CD4-positive, alpha-beta T cell (primary cell): ENCODE data around the gene FBXL13. TPM values are rescaled to one million over a fixed set of nuclear protein-coding genes. Genes with fewer than 3 reads are reported as not detected.

ENCODE experiments used
- ATAC-seq: fragments of 200-7000 bp; cut with Tn5 transposase; one replicate; pipeline ENCODE4 v1.10.0; 2022; ENCODE audit warnings: mild to moderate bottlenecking; ENCODE audit not compliant: poor library complexity
- CTCF ChIA-PET: fragments of 350-600 bp; sonication (Branson Sonifier 250); formaldehyde crosslinking; loops from one replicate; lab custom pipeline; 2021; ENCODE audit warnings: antibody characterized with exemption, inconsistent platforms; lab: Charles Lee
- POLR2A ChIA-PET: fragments of 350-600 bp; sonication (Branson Sonifier 250); formaldehyde crosslinking; loops from one replicate; lab custom pipeline; 2021; ENCODE audit warnings: antibody characterized with exemption, inconsistent platforms; lab: Charles Lee
- DNase-seq, 14 experiments: peaks; one replicate each; pipeline ENCODE4 v3.0.0-alpha.2; 2013 to 2020; ENCODE audit warnings: mixed read lengths in 2 of 14
- H3K27ac ChIP-seq, 2 donors: one replicate each; pipeline versions ENCODE4 v1.5.1 to v1.7.0; 2013; ENCODE audit warnings: low read length in 2 of 2, low read depth in 1 of 2, mild to moderate bottlenecking in 1 of 2
- H3K27me3 ChIP-seq, 2 experiments: 1 replicate in 1 of 2; 2 replicates in 1 of 2; pipeline versions ENCODE4 v1.6.1 to v1.7.0; 2013; ENCODE audit warnings: low read length in 2 of 2, control low read depth in 1 of 2, mild to moderate bottlenecking in 1 of 2, moderate library complexity in 1 of 2; ENCODE audit not compliant: insufficient read depth in 2 of 2, control insufficient read depth in 1 of 2
- H3K36me3 ChIP-seq: one replicate; pipeline ENCODE4 v1.6.1; 2013; ENCODE audit warnings: low read length, control low read depth; ENCODE audit not compliant: insufficient read depth
- H3K4me1 ChIP-seq: one replicate; pipeline ENCODE4 v1.6.1; 2013; ENCODE audit warnings: low read length, control low read depth; ENCODE audit not compliant: insufficient read depth
- H3K4me3 ChIP-seq: one replicate; pipeline ENCODE4 v1.5.1; 2013; ENCODE audit warnings: mild to moderate bottlenecking, low read length, moderate library complexity
- H3K9me3 ChIP-seq, 2 experiments: 1 replicate in 1 of 2; 2 replicates in 1 of 2; pipeline versions ENCODE4 v1.6.1 to v1.7.0; 2013; ENCODE audit warnings: low read length in 2 of 2, mild to moderate bottlenecking in 2 of 2, control low read depth in 1 of 2, moderate library complexity in 1 of 2; ENCODE audit not compliant: control insufficient read depth in 1 of 2, insufficient read depth in 1 of 2
- H3K27ac Mint-ChIP-seq: one replicate; pipeline ENCODE4 v1.8.0; 2020; ENCODE audit warnings: mixed read lengths
- H3K27me3 Mint-ChIP-seq: one replicate; pipeline ENCODE4 v1.8.0; 2021; ENCODE audit warnings: mixed read lengths
- H3K36me3 Mint-ChIP-seq: one replicate; pipeline ENCODE4 v1.8.0; 2021; ENCODE audit warnings: low read depth, mixed read lengths
- H3K4me1 Mint-ChIP-seq: one replicate; pipeline ENCODE4 v1.8.0; 2021; ENCODE audit warnings: low read depth, mixed read lengths
- H3K4me3 Mint-ChIP-seq: one replicate; pipeline ENCODE4 v1.8.0; 2020; ENCODE audit warnings: mild to moderate bottlenecking, mixed read lengths
- H3K9me3 Mint-ChIP-seq: one replicate; pipeline ENCODE4 v1.8.0; 2020; ENCODE audit warnings: mixed read lengths
- intact Hi-C, 2 experiments: fragments of 100-400 bp; cut with DNase I in 1 of 2; cut with micrococcal nuclease in 1 of 2; formaldehyde crosslinking; loops; one replicate each; pipeline versions ENCODE4 v1.15.1 to v1.9.0; 2023 to 2025; cut with DNase I, micrococcal nuclease
- total RNA-seq, 174 experiments: library from RNA in 2 of 174; stranded (reverse) in 2 of 174; gene quantifications; one replicate each; pipeline ENCODE4 v1.2.3 and lab custom pipeline; 2021 to 2026
- TF ChIP-seq, protein P1 (sequence below): fragments of 200-600 bp; IDR thresholded peaks from one replicate; pipeline ENCODE4 v1.8.0; 2022; ENCODE audit warnings: antibody characterized with exemption, mild to moderate bottlenecking

FBXL13 gene
- total RNA-seq, 2 experiments from 2014 or later, result 0.89 to 1.4 TPM

DNA sequence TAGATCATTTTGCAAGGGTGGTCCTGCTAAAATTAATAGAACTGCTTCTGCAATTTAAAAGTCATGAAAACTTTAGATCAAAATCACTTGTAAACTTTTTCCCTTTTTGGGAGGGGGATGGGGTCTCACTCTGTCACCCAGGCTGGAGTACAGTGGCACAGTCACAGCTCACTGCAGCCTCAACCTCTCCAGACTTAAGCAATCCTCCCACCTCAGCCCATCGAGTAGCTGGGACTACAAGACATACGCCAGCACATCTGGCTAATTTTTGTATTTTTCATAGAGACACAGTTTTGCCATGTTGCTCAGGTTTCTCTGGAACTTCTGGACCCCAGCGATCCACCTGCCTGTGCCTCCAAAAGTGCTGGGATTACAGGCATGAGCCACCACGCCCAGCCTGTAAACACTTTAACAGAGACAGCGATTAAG lies 82.1 kb downstream of the FBXL13 start:
- intact Hi-C loops, result no loop called here
- POLR2A ChIA-PET, result no interaction called here
- Mint-ChIP-seq H3K27me3 (no peaks in the 10 kb centered on the region), H3K9me3 (no peaks in the 10 kb centered on the region), H3K4me3 (no peak overlapping the region), H3K36me3 (no peaks in the 10 kb centered on the region), H3K27ac (no peak overlapping the region), H3K4me1 (no peaks in the 10 kb centered on the region)
- DNase-seq, result no peak
- no peaks in the 10 kb centered on the region for H3K27me3 ChIP-seq
- H3K27ac ChIP-seq, result no peak overlapping the region
- H3K9me3 ChIP-seq, result no peaks in the 10 kb centered on the region
- no peak overlapping the region for H3K4me3 ChIP-seq
- CTCF ChIA-PET, result no interaction called here
- ATAC-seq, result no peak
- H3K36me3 ChIP-seq, result no peaks in the 10 kb centered on the region
- no peaks in the 10 kb centered on the region for H3K4me1 ChIP-seq
- TF ChIP-seq, protein P1, sequence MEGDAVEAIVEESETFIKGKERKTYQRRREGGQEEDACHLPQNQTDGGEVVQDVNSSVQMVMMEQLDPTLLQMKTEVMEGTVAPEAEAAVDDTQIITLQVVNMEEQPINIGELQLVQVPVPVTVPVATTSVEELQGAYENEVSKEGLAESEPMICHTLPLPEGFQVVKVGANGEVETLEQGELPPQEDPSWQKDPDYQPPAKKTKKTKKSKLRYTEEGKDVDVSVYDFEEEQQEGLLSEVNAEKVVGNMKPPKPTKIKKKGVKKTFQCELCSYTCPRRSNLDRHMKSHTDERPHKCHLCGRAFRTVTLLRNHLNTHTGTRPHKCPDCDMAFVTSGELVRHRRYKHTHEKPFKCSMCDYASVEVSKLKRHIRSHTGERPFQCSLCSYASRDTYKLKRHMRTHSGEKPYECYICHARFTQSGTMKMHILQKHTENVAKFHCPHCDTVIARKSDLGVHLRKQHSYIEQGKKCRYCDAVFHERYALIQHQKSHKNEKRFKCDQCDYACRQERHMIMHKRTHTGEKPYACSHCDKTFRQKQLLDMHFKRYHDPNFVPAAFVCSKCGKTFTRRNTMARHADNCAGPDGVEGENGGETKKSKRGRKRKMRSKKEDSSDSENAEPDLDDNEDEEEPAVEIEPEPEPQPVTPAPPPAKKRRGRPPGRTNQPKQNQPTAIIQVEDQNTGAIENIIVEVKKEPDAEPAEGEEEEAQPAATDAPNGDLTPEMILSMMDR, result no peak

DNA sequence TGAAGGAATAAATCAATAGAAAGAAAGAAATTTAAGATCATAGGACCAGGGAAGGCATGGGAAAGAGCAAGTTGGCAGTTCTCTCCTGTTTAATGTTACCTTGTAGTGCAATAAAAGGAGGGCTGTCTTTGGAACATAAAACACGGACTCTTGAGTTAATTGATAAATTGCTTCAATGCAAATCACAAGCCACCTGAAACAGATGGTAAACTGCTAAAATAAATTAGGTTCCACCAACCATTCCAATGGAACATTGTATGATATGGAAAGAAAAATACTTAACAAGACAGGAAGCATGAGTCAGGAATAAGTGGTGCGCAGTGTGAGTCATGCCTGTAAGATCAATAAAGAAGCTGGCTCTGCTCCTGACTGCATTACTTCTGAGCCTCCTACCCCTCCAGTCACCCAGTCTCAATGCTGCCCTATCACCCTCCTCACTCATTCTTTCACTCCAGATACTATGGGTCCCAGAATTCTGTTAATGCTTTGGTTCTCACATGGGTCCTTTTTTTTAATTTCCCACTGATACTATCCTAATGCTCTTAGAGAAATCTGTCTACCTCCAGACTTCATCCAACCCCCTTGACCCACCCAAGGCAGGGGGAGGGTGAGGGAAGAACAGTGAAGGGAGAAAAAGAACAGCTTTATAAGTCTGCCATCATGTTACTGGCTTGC lies 82.9 kb downstream of the FBXL13 start:
- Histone ChIP-seq H3K27ac (no peak overlapping the region), H3K9me3 (no peaks in the 10 kb centered on the region), H3K4me1 (no peaks in the 10 kb centered on the region), H3K27me3 (no peaks in the 10 kb centered on the region), H3K36me3 (no peaks in the 10 kb centered on the region), H3K4me3 (no peak overlapping the region)
- H3K9me3 Mint-ChIP-seq, result no peaks in the 10 kb centered on the region
- ATAC-seq (no peak), DNase-seq (peak in 2 of 14 experiments; percentile 14 to 25)
- intact Hi-C loops, result no loop called here
- H3K27ac Mint-ChIP-seq, result no peak overlapping the region
- no peaks in the 10 kb centered on the region for H3K36me3 Mint-ChIP-seq
- H3K27me3 Mint-ChIP-seq, result no peaks in the 10 kb centered on the region
- ChIA-PET POLR2A (no interaction called here), CTCF (no interaction called here)
- H3K4me3 Mint-ChIP-seq, result no peak overlapping the region
- TF ChIP-seq, protein P1, result no peak
- H3K4me1 Mint-ChIP-seq, result no peaks in the 10 kb centered on the region

DNA sequence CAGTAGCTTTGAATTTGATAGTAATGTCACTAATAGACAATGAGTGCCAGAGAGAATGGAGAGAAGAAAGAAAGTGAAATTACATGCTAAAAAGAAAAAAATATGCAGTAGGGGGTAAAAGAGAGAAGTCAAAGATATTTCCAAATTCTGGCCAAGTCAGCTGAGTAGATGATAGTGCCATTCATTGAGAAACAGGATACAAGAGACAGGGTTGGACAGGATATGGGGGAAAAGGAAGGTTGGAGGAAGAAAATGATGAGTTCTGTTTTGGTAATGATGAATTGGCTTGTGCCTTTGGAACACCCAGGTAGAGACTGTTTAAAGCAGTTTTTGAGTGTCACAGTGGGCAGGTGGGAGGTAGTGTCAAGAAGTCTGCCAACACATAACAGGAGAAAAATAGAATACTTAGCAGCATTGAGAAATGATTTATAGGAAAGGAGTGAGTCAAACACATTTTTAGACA lies 83.5 kb downstream of the FBXL13 start:
- H3K4me3 Mint-ChIP-seq, result no peak overlapping the region
- no peaks in the 10 kb centered on the region for H3K36me3 Mint-ChIP-seq

More for the DNA sequence above, 83.5 kb downstream of the FBXL13 start:
- H3K9me3 Mint-ChIP-seq, result no peaks in the 10 kb centered on the region
- Histone ChIP-seq H3K27me3 (no peaks in the 10 kb centered on the region), H3K36me3 (no peaks in the 10 kb centered on the region), H3K4me1 (no peaks in the 10 kb centered on the region), H3K9me3 (no peaks in the 10 kb centered on the region), H3K4me3 (no peak overlapping the region), H3K27ac (no peak overlapping the region)
- ChIA-PET POLR2A (no interaction called here), CTCF (no interaction called here)
- TF ChIP-seq, protein P1, result no peak
- H3K27ac Mint-ChIP-seq, result no peak overlapping the region
- H3K27me3 Mint-ChIP-seq, result no peaks in the 10 kb centered on the region
- no peak for DNase-seq
- no peak for ATAC-seq
- intact Hi-C loops, result no loop called here
- H3K4me1 Mint-ChIP-seq, result no peaks in the 10 kb centered on the region
